KOPT-K1 (cell line): ENCODE data around the gene CMYA5.

Experiments
- H3K27ac ChIP-seq: fragments of 200-600 bp; sonication (generic); 2 replicates; pipeline ENCODE4 v1.5.1; 2016; ENCODE audit warnings: antibody characterized with exemption, mild to moderate bottlenecking, low read depth, low read length; ENCODE audit not compliant: poor library complexity, severe bottlenecking
- H3K36me3 ChIP-seq: fragments of 200-600 bp; sonication (generic); 2 replicates; pipeline ENCODE4 v1.5.1; 2017; ENCODE audit warnings: antibody characterized with exemption, mild to moderate bottlenecking, low read length, moderate library complexity; ENCODE audit not compliant: insufficient read depth
- H3K9me3 ChIP-seq: fragments of 200-600 bp; sonication (generic); 2 replicates; pipeline ENCODE4 v1.5.1; 2017; ENCODE audit warnings: antibody characterized with exemption, low read length, mild to moderate bottlenecking; ENCODE audit not compliant: insufficient read depth, poor library complexity, severe bottlenecking

CMYA5 gene

GRCh38 chr5:79816014-79816413 is 126.4 kb downstream of the CMYA5 start:
- Histone ChIP-seq H3K27ac (no peak overlapping the region), H3K9me3 (peaks cover 14% of the 10 kb centered on the region)

GRCh38 chr5:79820648-79821047 is 131.0 kb downstream of the CMYA5 start:
- Histone ChIP-seq H3K27ac (no peak overlapping the region), H3K36me3 (no peaks in the 10 kb centered on the region)

More at GRCh38 chr5:79816014-79816413, 126.4 kb downstream of the CMYA5 start:
- no peaks in the 10 kb centered on the region for H3K36me3 ChIP-seq

GRCh38 chr5:79824444-79824843 is 134.8 kb downstream of the CMYA5 start:
- no peaks in the 10 kb centered on the region for H3K36me3 ChIP-seq
- H3K9me3 ChIP-seq, result no peaks in the 10 kb centered on the region
- H3K27ac ChIP-seq, result no peak overlapping the region

More at GRCh38 chr5:79820648-79821047, 131.0 kb downstream of the CMYA5 start:
- H3K9me3 ChIP-seq, result peaks cover 14% of the 10 kb centered on the region

GRCh38 chr5:79825802-79826201 is 136.2 kb downstream of the CMYA5 start:
- Histone ChIP-seq H3K36me3 (no peaks in the 10 kb centered on the region), H3K27ac (no peak overlapping the region), H3K9me3 (no peaks in the 10 kb centered on the region)

- Histone ChIP-seq H3K27ac (no peak overlapping the region), H3K36me3 (no peaks in the 10 kb centered on the region), H3K9me3 (no peaks in the 10 kb centered on the region)
Measured at GRCh38 chr5:79827159-79827629, 137.6 kb downstream of the CMYA5 start.

GRCh38 chr5:79829260-79829659 is 139.6 kb downstream of the CMYA5 start:
- Histone ChIP-seq H3K36me3 (no peaks in the 10 kb centered on the region), H3K9me3 (no peaks in the 10 kb centered on the region), H3K27ac (no peak overlapping the region)

- Histone ChIP-seq H3K36me3 (no peaks in the 10 kb centered on the region), H3K9me3 (no peaks in the 10 kb centered on the region), H3K27ac (no peak overlapping the region)
Measured at GRCh38 chr5:79831381-79832309, 142.0 kb downstream of the CMYA5 start.

- H3K36me3 ChIP-seq, result no peaks in the 10 kb centered on the region
- H3K9me3 ChIP-seq, result no peaks in the 10 kb centered on the region
- no peak overlapping the region for H3K27ac ChIP-seq
Measured at GRCh38 chr5:79832911-79833310, 143.3 kb downstream of the CMYA5 start.

- no peak overlapping the region for H3K27ac ChIP-seq
- no peaks in the 10 kb centered on the region for H3K9me3 ChIP-seq
- no peaks in the 10 kb centered on the region for H3K36me3 ChIP-seq
Measured at GRCh38 chr5:79834098-79834753, 144.6 kb downstream of the CMYA5 start.

GRCh38 chr5:79834754-79835714 is 145.4 kb downstream of the CMYA5 start:
- H3K27ac ChIP-seq, result no peak overlapping the region
- no peaks in the 10 kb centered on the region for H3K9me3 ChIP-seq

GRCh38 chr5:79837761-79838551 is 148.3 kb downstream of the CMYA5 start:
- Histone ChIP-seq H3K36me3 (no peaks in the 10 kb centered on the region), H3K27ac (no peak overlapping the region), H3K9me3 (no peaks in the 10 kb centered on the region)

More at GRCh38 chr5:79834754-79835714, 145.4 kb downstream of the CMYA5 start:
- H3K36me3 ChIP-seq, result no peaks in the 10 kb centered on the region

GRCh38 chr5:79840084-79840990 is 150.7 kb downstream of the CMYA5 start:
- Histone ChIP-seq H3K27ac (no peak overlapping the region), H3K36me3 (no peaks in the 10 kb centered on the region), H3K9me3 (no peaks in the 10 kb centered on the region)

GRCh38 chr5:79841172-79841571 is 151.5 kb downstream of the CMYA5 start:
- Histone ChIP-seq H3K36me3 (no peaks in the 10 kb centered on the region), H3K9me3 (no peaks in the 10 kb centered on the region), H3K27ac (no peak overlapping the region)
